Prostate gland (tissue), 2 donors: Measurements from ENCODE around the gene TEX261.

Source experiments
- POLR2A ChIP-seq: fragments of 450-650 bp; IDR thresholded peaks from one replicate; pipeline ENCODE4 v1.6.1; 2016; ENCODE audit warnings: antibody characterized with exemption, mild to moderate bottlenecking
- POLR2AphosphoS5 ChIP-seq: sonication (generic); formaldehyde crosslinking; IDR thresholded peaks from one replicate; pipeline ENCODE4 v1.6.1; 2017; ENCODE audit warnings: antibody characterized with exemption
- TF ChIP-seq, protein P1 (sequence below), 4 experiments: fragments of 200-600 bp in 2 of 4; fragments of 450-650 bp in 2 of 4; sonication (generic) in 2 of 4; IDR thresholded peaks; 1 replicate in 3 of 4; 2 replicates in 1 of 4; pipeline ENCODE4 v1.5.1; 2016 to 2019; ENCODE audit warnings: antibody characterized with exemption in 4 of 4, mild to moderate bottlenecking in 2 of 4, moderate library complexity in 2 of 4

DNA sequence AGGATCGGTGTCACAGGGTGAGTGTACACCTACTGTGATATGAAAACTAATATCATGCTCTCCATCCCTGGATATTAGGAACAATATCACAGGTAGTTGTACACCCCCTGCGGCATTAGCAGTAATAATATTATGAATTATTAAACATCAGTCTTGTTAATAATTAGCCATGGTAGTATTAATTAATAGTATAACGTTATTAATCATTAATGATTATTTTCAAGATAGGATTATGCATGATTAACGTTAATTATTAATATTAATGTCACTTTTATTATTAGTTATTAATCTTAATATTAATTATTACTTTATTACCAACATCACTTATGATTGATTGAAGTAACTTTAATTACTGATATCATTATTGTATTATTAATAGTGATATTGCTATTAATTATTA is 47.6 kb upstream of the TEX261 start:
- TF ChIP-seq, protein P1, sequence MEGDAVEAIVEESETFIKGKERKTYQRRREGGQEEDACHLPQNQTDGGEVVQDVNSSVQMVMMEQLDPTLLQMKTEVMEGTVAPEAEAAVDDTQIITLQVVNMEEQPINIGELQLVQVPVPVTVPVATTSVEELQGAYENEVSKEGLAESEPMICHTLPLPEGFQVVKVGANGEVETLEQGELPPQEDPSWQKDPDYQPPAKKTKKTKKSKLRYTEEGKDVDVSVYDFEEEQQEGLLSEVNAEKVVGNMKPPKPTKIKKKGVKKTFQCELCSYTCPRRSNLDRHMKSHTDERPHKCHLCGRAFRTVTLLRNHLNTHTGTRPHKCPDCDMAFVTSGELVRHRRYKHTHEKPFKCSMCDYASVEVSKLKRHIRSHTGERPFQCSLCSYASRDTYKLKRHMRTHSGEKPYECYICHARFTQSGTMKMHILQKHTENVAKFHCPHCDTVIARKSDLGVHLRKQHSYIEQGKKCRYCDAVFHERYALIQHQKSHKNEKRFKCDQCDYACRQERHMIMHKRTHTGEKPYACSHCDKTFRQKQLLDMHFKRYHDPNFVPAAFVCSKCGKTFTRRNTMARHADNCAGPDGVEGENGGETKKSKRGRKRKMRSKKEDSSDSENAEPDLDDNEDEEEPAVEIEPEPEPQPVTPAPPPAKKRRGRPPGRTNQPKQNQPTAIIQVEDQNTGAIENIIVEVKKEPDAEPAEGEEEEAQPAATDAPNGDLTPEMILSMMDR (IDR thresholded peaks at IDR 0.05): no peak
- TF ChIP-seq POLR2AphosphoS5 (no peak), POLR2A (no peak)
